SH-SY5Y (cell line): ENCODE measurements around the gene ZEB2.

Experiments used
- GATA2 ChIP-seq: IDR thresholded peaks from 2 replicates; pipeline ENCODE4 v1.6.1; 2011; ENCODE audit warnings: mild to moderate bottlenecking, low read depth, low read length
- GATA3 ChIP-seq: IDR thresholded peaks from 2 replicates; pipeline ENCODE4 v1.6.1; 2011; ENCODE audit warnings: low read depth, mild to moderate bottlenecking, low read length, moderate library complexity

DNA sequence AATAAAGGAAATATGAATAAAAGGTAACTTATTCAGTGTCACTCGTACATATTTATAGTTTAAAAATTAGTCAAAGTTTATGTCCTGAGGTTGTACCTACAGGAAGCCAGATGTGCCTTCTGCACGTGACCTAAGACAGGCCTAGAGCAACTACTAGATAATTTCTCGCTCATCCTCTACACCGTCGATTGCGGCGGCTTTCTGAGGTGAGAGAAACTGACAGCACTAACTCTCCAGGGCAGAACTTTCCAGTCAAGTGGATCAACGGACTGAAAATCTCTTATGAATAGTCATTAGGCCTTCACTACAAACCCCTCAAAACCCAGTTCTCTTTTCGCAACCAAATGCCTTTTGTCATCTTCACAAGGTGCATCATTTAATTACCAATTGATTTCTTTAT is 54.2 kb downstream of the ZEB2 start:
- TF ChIP-seq GATA3: no peak
- TF ChIP-seq GATA2: no peak
